SK-N-SH treated with all-trans-retinoic acid at 6 μM for 48 hours (cell line): Measurements from ENCODE around the gene AGO4.

Experiments
- ATAC-seq: fragments of 200-7000 bp; cut with Tn5 transposase; 3 replicates; pipeline ENCODE4 v1.9.1; 2020; ENCODE audit warnings: mild to moderate bottlenecking, moderate library complexity
- ARNTL ChIP-seq: fragments of 450-650 bp; formaldehyde crosslinking; IDR thresholded peaks from 2 replicates; pipeline ENCODE4 v1.5.0; 2020; ENCODE audit warnings: low read depth, mild to moderate bottlenecking, moderate library complexity, borderline replicate concordance
- BACH2 ChIP-seq: fragments of 250-450 bp; sonication (Bioruptor Pico); IDR thresholded peaks from 2 replicates; pipeline ENCODE4 v1.9.0; 2021; ENCODE audit warnings: mild to moderate bottlenecking, borderline replicate concordance
- CSDC2 ChIP-seq: fragments of 250-450 bp; sonication (Bioruptor Pico); IDR thresholded peaks from 2 replicates; pipeline ENCODE4 v1.5.0; 2020; ENCODE audit warnings: mild to moderate bottlenecking, moderate library complexity
- ESRRG ChIP-seq: fragments of 250-450 bp; sonication (Bioruptor Pico); IDR thresholded peaks from 2 replicates; pipeline ENCODE4 v1.6.1; 2021; ENCODE audit warnings: mild to moderate bottlenecking
- GLIS3 ChIP-seq: fragments of 250-450 bp; sonication (Bioruptor Pico); IDR thresholded peaks from 2 replicates; pipeline ENCODE4 v1.5.0; 2020; ENCODE audit warnings: mild to moderate bottlenecking, moderate library complexity
- ISL1 ChIP-seq: fragments of 250-450 bp; sonication (Bioruptor Pico); IDR thresholded peaks from 2 replicates; pipeline ENCODE4 v2.1.2; 2022; ENCODE audit warnings: mild to moderate bottlenecking, moderate library complexity
- OSR1 ChIP-seq: fragments of 250-450 bp; sonication (Bioruptor Pico); IDR thresholded peaks from 2 replicates; pipeline ENCODE4 v1.8.0; 2022; ENCODE audit warnings: moderate library complexity, mild to moderate bottlenecking, inconsistent platforms
- PPARA ChIP-seq: fragments of 250-450 bp; sonication (Bioruptor Pico); IDR thresholded peaks from 2 replicates; pipeline ENCODE4 v1.5.0; 2020; ENCODE audit warnings: mild to moderate bottlenecking, borderline replicate concordance
- SNAI2 ChIP-seq: fragments of 250-450 bp; sonication (Bioruptor Pico); IDR thresholded peaks from 2 replicates; pipeline ENCODE4 v1.5.0; 2020; ENCODE audit warnings: mild to moderate bottlenecking, moderate library complexity
- TCF4 ChIP-seq: fragments of 250-450 bp; sonication (Bioruptor Pico); IDR thresholded peaks from 2 replicates; pipeline ENCODE4 v1.8.0; 2021; ENCODE audit warnings: mild to moderate bottlenecking, moderate library complexity, borderline replicate concordance
- TOX ChIP-seq: fragments of 250-450 bp; sonication (Bioruptor Pico); IDR thresholded peaks from 2 replicates; pipeline ENCODE4 v1.8.0; 2021; ENCODE audit warnings: mild to moderate bottlenecking, moderate library complexity, borderline replicate concordance
- ZC3H10 ChIP-seq: fragments of 250-450 bp; sonication (Bioruptor Pico); IDR thresholded peaks from 2 replicates; pipeline ENCODE4 v1.5.1; 2021; ENCODE audit warnings: mild to moderate bottlenecking, moderate library complexity
- ZFP3 ChIP-seq: fragments of 250-450 bp; sonication (Bioruptor Pico); IDR thresholded peaks from 2 replicates; pipeline ENCODE4 v1.5.0; 2020; ENCODE audit warnings: mild to moderate bottlenecking, moderate library complexity
- ZFP30 ChIP-seq: fragments of 450-650 bp; formaldehyde crosslinking; IDR thresholded peaks from 2 replicates; pipeline ENCODE4 v1.5.0; 2022; ENCODE audit warnings: mild to moderate bottlenecking, moderate library complexity
- ZNF565 ChIP-seq: fragments of 450-650 bp; formaldehyde crosslinking; conservative IDR thresholded peaks from 2 replicates; pipeline ENCODE4 v1.5.0; 2020; ENCODE audit warnings: low read depth, mild to moderate bottlenecking, moderate library complexity
- ZNF70 ChIP-seq: fragments of 450-650 bp; formaldehyde crosslinking; IDR thresholded peaks from 2 replicates; pipeline ENCODE4 v1.5.0; 2020; ENCODE audit warnings: mild to moderate bottlenecking, moderate library complexity
- ZNF8 ChIP-seq: fragments of 450-650 bp; formaldehyde crosslinking; IDR thresholded peaks from 2 replicates; pipeline ENCODE4 v1.5.0; 2020; ENCODE audit warnings: mild to moderate bottlenecking, moderate library complexity
- TF ChIP-seq, protein P1 (sequence below): fragments of 250-450 bp; sonication (Bioruptor Pico); IDR thresholded peaks from 2 replicates; pipeline ENCODE4 v1.8.0; 2020; ENCODE audit warnings: mild to moderate bottlenecking, moderate library complexity, borderline replicate concordance
- TF ChIP-seq, protein P2 (sequence below): fragments of 250-450 bp; sonication (Bioruptor Pico); IDR thresholded peaks from 2 replicates; pipeline ENCODE4 v1.5.0; 2020; ENCODE audit warnings: mild to moderate bottlenecking, moderate library complexity
- TF ChIP-seq, protein P3 (sequence below): fragments of 250-450 bp; sonication (Bioruptor Pico); IDR thresholded peaks from 2 replicates; pipeline ENCODE4 v1.5.1; 2020; ENCODE audit warnings: low read depth, mild to moderate bottlenecking, moderate library complexity
- TF ChIP-seq, protein P4 (sequence below): fragments of 250-450 bp; sonication (Bioruptor Pico); IDR thresholded peaks from 2 replicates; pipeline ENCODE4 v1.5.1; 2021; ENCODE audit warnings: mild to moderate bottlenecking, moderate library complexity

Gene AGO4

DNA sequence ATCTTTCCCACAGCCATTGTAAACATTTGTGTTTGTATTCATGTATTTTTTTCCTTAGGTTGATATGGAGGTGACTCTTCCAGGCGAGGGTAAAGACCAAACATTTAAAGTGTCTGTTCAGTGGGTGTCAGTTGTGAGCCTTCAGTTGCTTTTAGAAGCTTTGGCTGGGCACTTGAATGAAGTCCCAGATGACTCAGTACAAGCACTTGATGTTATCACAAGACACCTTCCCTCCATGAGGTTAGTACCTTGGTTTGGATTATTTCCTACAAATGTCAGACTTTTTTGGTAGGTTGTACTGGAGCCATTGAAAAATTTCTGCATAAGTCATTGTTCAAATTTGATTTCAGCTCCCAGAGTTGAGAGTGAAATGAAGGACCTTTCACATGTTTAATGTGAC, 17.4 kb downstream of the AGO4 start (continued):
- TF ChIP-seq, protein P1, sequence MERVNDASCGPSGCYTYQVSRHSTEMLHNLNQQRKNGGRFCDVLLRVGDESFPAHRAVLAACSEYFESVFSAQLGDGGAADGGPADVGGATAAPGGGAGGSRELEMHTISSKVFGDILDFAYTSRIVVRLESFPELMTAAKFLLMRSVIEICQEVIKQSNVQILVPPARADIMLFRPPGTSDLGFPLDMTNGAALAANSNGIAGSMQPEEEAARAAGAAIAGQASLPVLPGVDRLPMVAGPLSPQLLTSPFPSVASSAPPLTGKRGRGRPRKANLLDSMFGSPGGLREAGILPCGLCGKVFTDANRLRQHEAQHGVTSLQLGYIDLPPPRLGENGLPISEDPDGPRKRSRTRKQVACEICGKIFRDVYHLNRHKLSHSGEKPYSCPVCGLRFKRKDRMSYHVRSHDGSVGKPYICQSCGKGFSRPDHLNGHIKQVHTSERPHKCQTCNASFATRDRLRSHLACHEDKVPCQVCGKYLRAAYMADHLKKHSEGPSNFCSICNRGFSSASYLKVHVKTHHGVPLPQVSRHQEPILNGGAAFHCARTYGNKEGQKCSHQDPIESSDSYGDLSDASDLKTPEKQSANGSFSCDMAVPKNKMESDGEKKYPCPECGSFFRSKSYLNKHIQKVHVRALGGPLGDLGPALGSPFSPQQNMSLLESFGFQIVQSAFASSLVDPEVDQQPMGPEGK (CRISPR knock-in tag) = no peak
- TF ChIP-seq ARNTL (CRISPR knock-in tag) (no peak), ZNF8 (CRISPR knock-in tag) (no peak), ZNF565 (CRISPR knock-in tag) (no peak)
- TF ChIP-seq, all 23 proteins: peak for 0

DNA sequence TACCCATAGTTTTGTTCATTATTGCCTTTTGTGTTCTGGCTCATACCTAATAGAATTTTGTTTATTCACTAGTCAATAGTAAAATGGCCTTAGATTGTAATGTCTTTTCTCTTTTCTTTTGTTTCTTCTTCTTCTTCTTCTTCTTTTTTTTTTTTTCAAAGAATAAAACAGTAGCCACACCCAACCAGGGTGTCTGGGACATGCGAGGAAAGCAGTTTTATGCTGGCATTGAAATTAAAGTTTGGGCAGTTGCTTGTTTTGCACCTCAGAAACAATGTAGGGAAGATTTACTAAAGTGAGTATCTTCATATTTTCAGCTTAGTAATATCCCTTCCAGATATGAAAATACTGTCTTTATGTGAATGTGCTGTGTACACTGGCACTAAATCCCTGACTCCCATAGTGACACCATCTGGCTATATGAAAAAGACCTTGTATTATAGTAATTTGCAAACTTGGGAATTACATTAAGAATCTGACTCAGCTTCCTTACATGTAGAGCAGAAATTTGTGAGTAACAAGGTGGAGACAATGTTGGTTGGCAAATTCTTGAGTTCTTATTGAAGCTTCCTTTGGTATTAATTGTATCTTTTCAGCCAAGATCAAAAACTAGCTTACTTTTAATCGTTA, 24.6 kb downstream of the AGO4 start:
- no peak for ATAC-seq
- TF ChIP-seq BACH2 = no peak
- no peak for TF ChIP-seq ESRRG (CRISPR knock-in tag)
- TF ChIP-seq CSDC2 (CRISPR knock-in tag) = no peak
- TF ChIP-seq, protein P2, sequence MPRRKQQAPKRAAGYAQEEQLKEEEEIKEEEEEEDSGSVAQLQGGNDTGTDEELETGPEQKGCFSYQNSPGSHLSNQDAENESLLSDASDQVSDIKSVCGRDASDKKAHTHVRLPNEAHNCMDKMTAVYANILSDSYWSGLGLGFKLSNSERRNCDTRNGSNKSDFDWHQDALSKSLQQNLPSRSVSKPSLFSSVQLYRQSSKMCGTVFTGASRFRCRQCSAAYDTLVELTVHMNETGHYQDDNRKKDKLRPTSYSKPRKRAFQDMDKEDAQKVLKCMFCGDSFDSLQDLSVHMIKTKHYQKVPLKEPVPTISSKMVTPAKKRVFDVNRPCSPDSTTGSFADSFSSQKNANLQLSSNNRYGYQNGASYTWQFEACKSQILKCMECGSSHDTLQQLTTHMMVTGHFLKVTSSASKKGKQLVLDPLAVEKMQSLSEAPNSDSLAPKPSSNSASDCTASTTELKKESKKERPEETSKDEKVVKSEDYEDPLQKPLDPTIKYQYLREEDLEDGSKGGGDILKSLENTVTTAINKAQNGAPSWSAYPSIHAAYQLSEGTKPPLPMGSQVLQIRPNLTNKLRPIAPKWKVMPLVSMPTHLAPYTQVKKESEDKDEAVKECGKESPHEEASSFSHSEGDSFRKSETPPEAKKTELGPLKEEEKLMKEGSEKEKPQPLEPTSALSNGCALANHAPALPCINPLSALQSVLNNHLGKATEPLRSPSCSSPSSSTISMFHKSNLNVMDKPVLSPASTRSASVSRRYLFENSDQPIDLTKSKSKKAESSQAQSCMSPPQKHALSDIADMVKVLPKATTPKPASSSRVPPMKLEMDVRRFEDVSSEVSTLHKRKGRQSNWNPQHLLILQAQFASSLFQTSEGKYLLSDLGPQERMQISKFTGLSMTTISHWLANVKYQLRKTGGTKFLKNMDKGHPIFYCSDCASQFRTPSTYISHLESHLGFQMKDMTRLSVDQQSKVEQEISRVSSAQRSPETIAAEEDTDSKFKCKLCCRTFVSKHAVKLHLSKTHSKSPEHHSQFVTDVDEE (CRISPR knock-in tag) = no peak
- TF ChIP-seq, protein P1 (CRISPR knock-in tag) = no peak
- TF ChIP-seq, protein P3, sequence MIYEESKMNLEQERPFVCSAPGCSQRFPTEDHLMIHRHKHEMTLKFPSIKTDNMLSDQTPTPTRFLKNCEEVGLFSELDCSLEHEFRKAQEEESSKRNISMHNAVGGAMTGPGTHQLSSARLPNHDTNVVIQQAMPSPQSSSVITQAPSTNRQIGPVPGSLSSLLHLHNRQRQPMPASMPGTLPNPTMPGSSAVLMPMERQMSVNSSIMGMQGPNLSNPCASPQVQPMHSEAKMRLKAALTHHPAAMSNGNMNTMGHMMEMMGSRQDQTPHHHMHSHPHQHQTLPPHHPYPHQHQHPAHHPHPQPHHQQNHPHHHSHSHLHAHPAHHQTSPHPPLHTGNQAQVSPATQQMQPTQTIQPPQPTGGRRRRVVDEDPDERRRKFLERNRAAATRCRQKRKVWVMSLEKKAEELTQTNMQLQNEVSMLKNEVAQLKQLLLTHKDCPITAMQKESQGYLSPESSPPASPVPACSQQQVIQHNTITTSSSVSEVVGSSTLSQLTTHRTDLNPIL = no peak
- TF ChIP-seq ZNF565 (CRISPR knock-in tag) = no peak
- no peak for TF ChIP-seq TOX (CRISPR knock-in tag)
- TF ChIP-seq ZNF8 (CRISPR knock-in tag) = no peak
- TF ChIP-seq, protein P4, sequence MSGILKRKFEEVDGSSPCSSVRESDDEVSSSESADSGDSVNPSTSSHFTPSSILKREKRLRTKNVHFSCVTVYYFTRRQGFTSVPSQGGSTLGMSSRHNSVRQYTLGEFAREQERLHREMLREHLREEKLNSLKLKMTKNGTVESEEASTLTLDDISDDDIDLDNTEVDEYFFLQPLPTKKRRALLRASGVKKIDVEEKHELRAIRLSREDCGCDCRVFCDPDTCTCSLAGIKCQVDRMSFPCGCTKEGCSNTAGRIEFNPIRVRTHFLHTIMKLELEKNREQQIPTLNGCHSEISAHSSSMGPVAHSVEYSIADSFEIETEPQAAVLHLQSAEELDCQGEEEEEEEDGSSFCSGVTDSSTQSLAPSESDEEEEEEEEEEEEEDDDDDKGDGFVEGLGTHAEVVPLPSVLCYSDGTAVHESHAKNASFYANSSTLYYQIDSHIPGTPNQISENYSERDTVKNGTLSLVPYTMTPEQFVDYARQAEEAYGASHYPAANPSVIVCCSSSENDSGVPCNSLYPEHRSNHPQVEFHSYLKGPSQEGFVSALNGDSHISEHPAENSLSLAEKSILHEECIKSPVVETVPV (CRISPR knock-in tag) = no peak
- no peak for TF ChIP-seq TCF4
- no peak for TF ChIP-seq ZC3H10 (CRISPR knock-in tag)
- no peak for TF ChIP-seq ZFP30 (CRISPR knock-in tag)
- no peak for TF ChIP-seq PPARA
- no peak for TF ChIP-seq SNAI2
- TF ChIP-seq ZNF70 = no peak
- no peak for TF ChIP-seq ZFP3
- TF ChIP-seq OSR1 (CRISPR knock-in tag) = no peak
- no peak for TF ChIP-seq ARNTL (CRISPR knock-in tag)

DNA sequence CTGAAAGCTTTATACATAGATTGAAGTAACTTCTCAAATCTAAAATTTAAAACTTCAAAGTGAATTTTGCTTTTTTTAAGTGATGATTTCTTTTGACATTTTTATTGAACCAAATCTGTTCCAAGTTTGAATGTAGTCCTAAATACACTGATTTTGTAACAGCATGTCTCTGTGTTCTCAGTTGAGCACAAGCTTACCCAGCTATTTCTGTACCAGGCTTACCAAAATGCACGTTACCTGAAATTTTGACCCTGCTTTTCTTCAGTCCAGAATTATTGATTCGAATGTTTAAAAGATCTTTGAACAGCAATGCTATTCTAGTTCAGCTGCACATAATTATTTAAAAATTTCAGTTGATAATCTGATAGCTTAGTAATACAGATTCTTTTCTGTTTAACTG, 25.6 kb downstream of the AGO4 start:
- no peak for ATAC-seq
- TF ChIP-seq, protein P4 (CRISPR knock-in tag) = no peak
- TF ChIP-seq GLIS3 (CRISPR knock-in tag) = no peak
- TF ChIP-seq ZNF70 = no peak
- no peak for TF ChIP-seq ARNTL (CRISPR knock-in tag)
- no peak for TF ChIP-seq PPARA
- TF ChIP-seq, protein P2 (CRISPR knock-in tag) = no peak
- TF ChIP-seq ISL1 = no peak
- TF ChIP-seq ZFP3 = no peak
- no peak for TF ChIP-seq ZFP30 (CRISPR knock-in tag)
- TF ChIP-seq TCF4 = no peak
- TF ChIP-seq TOX (CRISPR knock-in tag) = no peak
- TF ChIP-seq ESRRG (CRISPR knock-in tag) = no peak
- no peak for TF ChIP-seq SNAI2
- TF ChIP-seq, protein P3 = no peak
- TF ChIP-seq OSR1 (CRISPR knock-in tag) = no peak
- no peak for TF ChIP-seq BACH2
